Fibroblast of mammary gland (primary cell): ENCODE data around the gene CALY.

Source experiments
- DNase-seq: peaks from one replicate; pipeline ENCODE4 v3.0.0-alpha.2; 2010; ENCODE audit warnings: low read depth
- H3K4me3 ChIP-seq: 2 replicates; pipeline ENCODE4 v1.5.1; 2011; ENCODE audit warnings: low read depth, mild to moderate bottlenecking, low read length, moderate library complexity; ENCODE audit not compliant: control insufficient read depth
- CTCF ChIP-seq: conservative IDR thresholded peaks from 2 replicates; pipeline ENCODE4 v1.5.1; 2011; ENCODE audit warnings: low read depth, low read length, inconsistent platforms; ENCODE audit not compliant: control insufficient read depth, insufficient read depth

The CALY gene

GRCh38 chr10:133350950-133351329 is 14.2 kb upstream of the CALY start:
- no peak overlapping the region for H3K4me3 ChIP-seq
- TF ChIP-seq CTCF, result no peak

GRCh38 chr10:133350283-133350949 is 13.7 kb upstream of the CALY start:
- TF ChIP-seq CTCF, result no peak
- DNase-seq, result no peak
- H3K4me3 ChIP-seq, result no peak overlapping the region

More at GRCh38 chr10:133350950-133351329, 14.2 kb upstream of the CALY start:
- DNase-seq, result no peak

GRCh38 chr10:133349577-133350011 is 12.9 kb upstream of the CALY start:
- H3K4me3 ChIP-seq, result no peak overlapping the region
- no peak for TF ChIP-seq CTCF
- DNase-seq, result no peak

GRCh38 chr10:133349160-133349568 is 12.5 kb upstream of the CALY start:
- TF ChIP-seq CTCF, result no peak

GRCh38 chr10:133347710-133348517 is 11.2 kb upstream of the CALY start:
- DNase-seq, result no peak
- TF ChIP-seq CTCF, result no peak
- no peak overlapping the region for H3K4me3 ChIP-seq

More at GRCh38 chr10:133349160-133349568, 12.5 kb upstream of the CALY start:
- no peak overlapping the region for H3K4me3 ChIP-seq
- DNase-seq, result no peak

GRCh38 chr10:133346413-133346812 is 9.7 kb upstream of the CALY start:
- TF ChIP-seq CTCF, result no peak
- no peak overlapping the region for H3K4me3 ChIP-seq
- no peak for DNase-seq

GRCh38 chr10:133344236-133344635 is 7.5 kb upstream of the CALY start:
- no peak overlapping the region for H3K4me3 ChIP-seq
- no peak for TF ChIP-seq CTCF
- no peak for DNase-seq
